ENCODE measurements around the gene LZTR1. TPM values are rescaled to one million over a fixed set of nuclear protein-coding genes. Genes with fewer than 3 reads are reported as not detected.

The LZTR1 gene
- polyA plus RNA-seq, 1 of the 3 experiments (the other 2 are of a cell fraction): 37.7 TPM

GRCh38 chr22:20952544-20953341 lies 29.4 kb upstream of the LZTR1 start:
- H3K4me3 ChIP-seq (ENCODE audit: low read depth in 2 of 2, low read length in 1 of 2): no peak overlapping the region
- ChIA-PET POLR2A (no interaction called here), CTCF (interaction anchor here (1.2 to 4.0 kb wide), 4 partner anchors 9 to 67 kb away, joined by 4 to 26 read pairs (median 8); partner anchors contain the start of gene LZTR1)
- H3K36me3 ChIP-seq (replicated peaks in 1 of 2; ENCODE audit: control insufficient read depth in 1 of 2, insufficient read depth in 2 of 2, low read length in 1 of 2): peaks cover 28 to 45% of the 10 kb centered on the region in 2 experiments
- H4K20me1 ChIP-seq (ENCODE audit: insufficient read depth): peaks cover 44% of the 10 kb centered on the region
- H3K4me2 ChIP-seq: no peak overlapping the region
- H3F3A ChIP-seq (replicated peaks; ENCODE audit: insufficient read depth): peaks cover 4% of the 10 kb centered on the region
- H3K9me3 ChIP-seq: no peaks in the 10 kb centered on the region
- H3K9me2 ChIP-seq: no peaks in the 10 kb centered on the region
- peaks cover 50% of the 10 kb centered on the region for H3K79me2 ChIP-seq (ENCODE audit: insufficient read depth)
- H3K27me3 ChIP-seq (ENCODE audit: insufficient read depth): no peaks in the 10 kb centered on the region
- no peak overlapping the region for H3K9ac ChIP-seq
- TF ChIP-seq REST (IDR thresholded peaks at IDR 0.05; ENCODE audit: low read depth, low read length): no peak
- no peak for TF ChIP-seq RXRA (IDR thresholded peaks at IDR 0.05; ENCODE audit: borderline replicate concordance, low read depth)
- no peak for TF ChIP-seq TCF12 (IDR thresholded peaks at IDR 0.05)
- no peak for TF ChIP-seq SIN3A (IDR thresholded peaks at IDR 0.05; ENCODE audit: borderline replicate concordance, low read depth, low read length)
- no peak for TF ChIP-seq FOXJ3 (CRISPR knock-in tag; IDR thresholded peaks at IDR 0.05)
- no peak for TF ChIP-seq IRF3 (IDR thresholded peaks at IDR 0.05; ENCODE audit: low read depth, low read length)
- no peak for TF ChIP-seq EP300 (IDR thresholded peaks at IDR 0.05; ENCODE audit: borderline replicate concordance in 1 of 2, low read depth in 1 of 2, low read length in 1 of 2)
- TF ChIP-seq MXI1 (IDR thresholded peaks at IDR 0.05; ENCODE audit: low read depth, low read length): no peak
- TF ChIP-seq NRF1 (IDR thresholded peaks at IDR 0.05; ENCODE audit: low read depth, low read length): no peak
- no peak for TF ChIP-seq RAD21 (IDR thresholded peaks at IDR 0.05; ENCODE audit: low read length)
- no peak for TF ChIP-seq TEAD4 (IDR thresholded peaks at IDR 0.05; ENCODE audit: borderline replicate concordance, insufficient read depth)
- no peak for TF ChIP-seq FOSL2 (IDR thresholded peaks at IDR 0.05; ENCODE audit: borderline replicate concordance, low read depth)
- H3K4me1 ChIP-seq (ENCODE audit: control insufficient read depth in 1 of 2, insufficient read depth in 2 of 2, low read depth in 1 of 2, low read length in 1 of 2): no peaks in the 10 kb centered on the region
- no peak overlapping the region for H3K27ac ChIP-seq (ENCODE audit: low read depth in 2 of 2, low read length in 1 of 2)
- no peak overlapping the region for H2AFZ ChIP-seq (ENCODE audit: low read depth)
- DNase-seq: no peak
- WGBS (ENCODE audit: low lambda C conversion rate): 97% methylated on average over 12 of the region's 13 CpGs

All from SK-N-SH (cell line).